GM12878 (cell line): Measurements from ENCODE around the gene MAMLD1. TPM values are rescaled to one million over a fixed set of nuclear protein-coding genes. Genes with fewer than 3 reads are reported as not detected.

Source experiments
- ATAC-seq: fragments of 200-7000 bp; cut with Tn5 transposase; 3 replicates; pipeline ENCODE4 v1.9.1; 2020; ENCODE audit warnings: mild to moderate bottlenecking, moderate library complexity
- BruUV-seq: library from RNA; stranded (reverse); fragments of 400-500 nt; replicated peaks from 2 replicates; lab custom pipeline; 2021; lab: Mats Ljungman, UMichigan
- CTCF ChIA-PET: fragments of 300-600 bp; sonication (Branson Sonifier 250); formaldehyde crosslinking; extraction: SDS; loops from one replicate; lab custom pipeline; 2021; ENCODE audit warnings: inconsistent platforms; lab: Yijun Ruan, JAX
- POLR2A ChIA-PET: fragments of 350-600 bp; formaldehyde crosslinking; extraction: SDS; loops from one replicate; lab custom pipeline; 2021; ENCODE audit warnings: inconsistent platforms; lab: Charles Lee
- RAD21 ChIA-PET: fragments of 300-600 bp; sonication (Branson Sonifier 250); formaldehyde crosslinking; loops from one replicate; lab custom pipeline; 2023; ENCODE audit warnings: antibody characterized with exemption; ENCODE audit not compliant: unreplicated experiment; lab: Charles Lee
- SMC1A ChIA-PET: fragments of 300-600 bp; sonication (Branson Sonifier 250); formaldehyde crosslinking; loops from one replicate; lab custom pipeline; 2023; ENCODE audit not compliant: unreplicated experiment, uncharacterized antibody; lab: Charles Lee
- DNase-seq: peaks from one replicate; pipeline ENCODE4 v3.0.0-alpha.2; 2011; ENCODE audit warnings: low read depth, low spot score
- FAIRE-seq: peaks from 3 replicates; lab custom pipeline; 2011; peaks lifted over from hg19 to GRCh38; lab: Jason Lieb, UNC
- H2AFZ ChIP-seq: 2 replicates; pipeline ENCODE4 v1.6.0; 2011; ENCODE audit warnings: low read depth, low read length, control low read depth; ENCODE audit not compliant: control insufficient read depth
- H3K27ac ChIP-seq: 2 replicates; pipeline ENCODE4 v1.5.1; 2011; ENCODE audit warnings: control low read depth; ENCODE audit not compliant: control insufficient read depth, insufficient read depth
- H3K27me3 ChIP-seq, 2 experiments: replicated peaks in 1 of 2; 2 replicates each; pipeline versions ENCODE4 v1.6.0 to v1.6.1; 2011; ENCODE audit warnings: low read length in 1 of 2; ENCODE audit not compliant: control insufficient read depth in 2 of 2, insufficient read depth in 2 of 2
- H3K36me3 ChIP-seq, 2 experiments: 2 replicates each; pipeline ENCODE4 v1.5.1; 2011; ENCODE audit warnings: low read length in 1 of 2; ENCODE audit not compliant: control insufficient read depth in 2 of 2, insufficient read depth in 2 of 2
- H3K4me1 ChIP-seq: 2 replicates; pipeline ENCODE4 v1.6.1; 2011; ENCODE audit warnings: mild to moderate bottlenecking, low read length, moderate library complexity, mixed read lengths; ENCODE audit not compliant: control insufficient read depth, insufficient read depth
- H3K4me2 ChIP-seq: 2 replicates; pipeline ENCODE4 v1.6.0; 2011; ENCODE audit warnings: control low read depth; ENCODE audit not compliant: control insufficient read depth, insufficient read depth
- H3K4me3 ChIP-seq: fragments of 200-600 bp; sonication (generic); 2 replicates; pipeline ENCODE4 v1.5.1; 2016
- H3K79me2 ChIP-seq: 2 replicates; pipeline ENCODE4 v1.6.0; 2011; ENCODE audit warnings: low read length; ENCODE audit not compliant: control insufficient read depth, insufficient read depth
- H3K9ac ChIP-seq: 2 replicates; pipeline ENCODE4 v1.8.0; 2011; ENCODE audit warnings: low read length, control low read depth, mixed read lengths; ENCODE audit not compliant: control insufficient read depth, insufficient read depth
- H3K9me3 ChIP-seq: replicated peaks from 3 replicates; pipeline ENCODE4 v1.5.1; 2011; ENCODE audit warnings: mild to moderate bottlenecking, low read length; ENCODE audit not compliant: control insufficient read depth, insufficient read depth
- H4K20me1 ChIP-seq: 2 replicates; pipeline ENCODE4 v1.6.0; 2011; ENCODE audit not compliant: control insufficient read depth, insufficient read depth
- BACH1 ChIP-seq: fragments of 450-650 bp; IDR thresholded peaks from 2 replicates; pipeline ENCODE4 v1.6.1; 2017; ENCODE audit warnings: mild to moderate bottlenecking, borderline replicate concordance
- CREB1 ChIP-seq: IDR thresholded peaks from 2 replicates; pipeline ENCODE4 v1.6.1; 2012; ENCODE audit warnings: low read depth, mild to moderate bottlenecking, inconsistent platforms
- IKZF2 ChIP-seq, 2 experiments: fragments of 450-650 bp; IDR thresholded peaks; 2 replicates each; pipeline ENCODE4 v1.6.1; 2017; ENCODE audit warnings: mild to moderate bottlenecking in 2 of 2, moderate library complexity in 2 of 2
- JUNB ChIP-seq: IDR thresholded peaks from 2 replicates; pipeline ENCODE4 v1.6.1; 2016; ENCODE audit warnings: antibody characterized with exemption, mild to moderate bottlenecking
- PAX5 ChIP-seq: IDR thresholded peaks from 2 replicates; pipeline ENCODE4 v1.6.1; 2011; ENCODE audit warnings: low read depth, low read length, borderline replicate concordance
- WGBS: methylation state at CpG from one replicate; pipeline ENCODE4 v1.1.6; 2016; ENCODE audit warnings: low lambda C conversion rate; ENCODE audit not compliant: insufficient replicate concordance, insufficient coverage; ENCODE audit errors: missing lambda C conversion rate; 5-methylcytosine and 5-hydroxymethylcytosine counted together
- in situ Hi-C: fragments of 300-500 bp; cut with MboI; formaldehyde crosslinking; loops from 9 replicates; pipeline ENCODE4 v1.14.3; 2018; ENCODE audit warnings: mixed read lengths
- intact Hi-C: fragments of 100-400 bp; cut with micrococcal nuclease; formaldehyde crosslinking; loops from one replicate; pipeline ENCODE4 v1.14.2; 2022; ENCODE audit not compliant: unreplicated experiment
- polyA plus RNA-seq, 11 experiments: library from polyadenylated mRNA; depleted of rRNA in 4 of 11; unstranded in 6 of 11; stranded (reverse) in 5 of 11; fragments of >200 nt; fragmentation: Nextera tagmentation in 4 of 11; fragmentation: Illumina TruSeq in 1 of 11; extraction: Ambion mirVana in 4 of 11; extraction: Trizol in 1 of 11; gene quantifications; 1 replicate in 1 of 11; 2 replicates in 10 of 11; pipeline versions ENCODE4 v1.2.1 to v1.2.3, GENCODE V29; 2011 to 2016; ENCODE audit warnings: inconsistent platforms in 2 of 11, missing spikeins in 2 of 11, low read depth in 1 of 11
- total RNA-seq, 4 experiments: library from RNA; depleted of rRNA in 3 of 4; stranded (reverse); fragments of >200 nt in 3 of 4; fragmentation: Illumina TruSeq in 1 of 4; extraction: Trizol in 1 of 4; gene quantifications; 2 replicates each; pipeline versions ENCODE4 v1.2.1 to v1.2.3, GENCODE V29; 2013 to 2021
- TF ChIP-seq, protein P1 (sequence below): IDR thresholded peaks from 2 replicates; pipeline ENCODE4 v1.6.1; 2012; ENCODE audit warnings: improper control_type of control experiment, low read depth, low read length; ENCODE audit not compliant: insufficient replicate concordance
- TF ChIP-seq, protein P2 (sequence below): fragments of 450-650 bp; IDR thresholded peaks from 2 replicates; pipeline ENCODE4 v1.6.1; 2018; ENCODE audit warnings: borderline replicate concordance, mild to moderate bottlenecking; ENCODE audit not compliant: partially characterized antibody
- TF ChIP-seq, protein P3 (sequence below): fragments of 450-650 bp; IDR thresholded peaks from 2 replicates; pipeline ENCODE4 v1.6.1; 2016; ENCODE audit warnings: mild to moderate bottlenecking

MAMLD1 gene
- total and polyA plus RNA-seq, 10 of the 15 experiments (the other 5 are each of a cell fraction or from before 2014, with no cell fraction given), result 0.03 to 0.05 TPM; not detected in 8

GRCh38 chrX:150478496-150479492, 115.7 kb downstream of the MAMLD1 start (continued):
- TF ChIP-seq, protein P1, sequence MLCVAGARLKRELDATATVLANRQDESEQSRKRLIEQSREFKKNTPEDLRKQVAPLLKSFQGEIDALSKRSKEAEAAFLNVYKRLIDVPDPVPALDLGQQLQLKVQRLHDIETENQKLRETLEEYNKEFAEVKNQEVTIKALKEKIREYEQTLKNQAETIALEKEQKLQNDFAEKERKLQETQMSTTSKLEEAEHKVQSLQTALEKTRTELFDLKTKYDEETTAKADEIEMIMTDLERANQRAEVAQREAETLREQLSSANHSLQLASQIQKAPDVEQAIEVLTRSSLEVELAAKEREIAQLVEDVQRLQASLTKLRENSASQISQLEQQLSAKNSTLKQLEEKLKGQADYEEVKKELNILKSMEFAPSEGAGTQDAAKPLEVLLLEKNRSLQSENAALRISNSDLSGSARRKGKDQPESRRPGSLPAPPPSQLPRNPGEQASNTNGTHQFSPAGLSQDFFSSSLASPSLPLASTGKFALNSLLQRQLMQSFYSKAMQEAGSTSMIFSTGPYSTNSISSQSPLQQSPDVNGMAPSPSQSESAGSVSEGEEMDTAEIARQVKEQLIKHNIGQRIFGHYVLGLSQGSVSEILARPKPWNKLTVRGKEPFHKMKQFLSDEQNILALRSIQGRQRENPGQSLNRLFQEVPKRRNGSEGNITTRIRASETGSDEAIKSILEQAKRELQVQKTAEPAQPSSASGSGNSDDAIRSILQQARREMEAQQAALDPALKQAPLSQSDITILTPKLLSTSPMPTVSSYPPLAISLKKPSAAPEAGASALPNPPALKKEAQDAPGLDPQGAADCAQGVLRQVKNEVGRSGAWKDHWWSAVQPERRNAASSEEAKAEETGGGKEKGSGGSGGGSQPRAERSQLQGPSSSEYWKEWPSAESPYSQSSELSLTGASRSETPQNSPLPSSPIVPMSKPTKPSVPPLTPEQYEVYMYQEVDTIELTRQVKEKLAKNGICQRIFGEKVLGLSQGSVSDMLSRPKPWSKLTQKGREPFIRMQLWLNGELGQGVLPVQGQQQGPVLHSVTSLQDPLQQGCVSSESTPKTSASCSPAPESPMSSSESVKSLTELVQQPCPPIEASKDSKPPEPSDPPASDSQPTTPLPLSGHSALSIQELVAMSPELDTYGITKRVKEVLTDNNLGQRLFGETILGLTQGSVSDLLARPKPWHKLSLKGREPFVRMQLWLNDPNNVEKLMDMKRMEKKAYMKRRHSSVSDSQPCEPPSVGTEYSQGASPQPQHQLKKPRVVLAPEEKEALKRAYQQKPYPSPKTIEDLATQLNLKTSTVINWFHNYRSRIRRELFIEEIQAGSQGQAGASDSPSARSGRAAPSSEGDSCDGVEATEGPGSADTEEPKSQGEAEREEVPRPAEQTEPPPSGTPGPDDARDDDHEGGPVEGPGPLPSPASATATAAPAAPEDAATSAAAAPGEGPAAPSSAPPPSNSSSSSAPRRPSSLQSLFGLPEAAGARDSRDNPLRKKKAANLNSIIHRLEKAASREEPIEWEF, result peak; percentile 68
- no peak for TF ChIP-seq BACH1

- Histone ChIP-seq H3K4me3 (no peak overlapping the region), H3K36me3 (no peaks in the 10 kb centered on the region), H3K4me2 (no peak overlapping the region), H3K4me1 (peaks cover 6% of the 10 kb centered on the region), H4K20me1 (no peaks in the 10 kb centered on the region), H3K27ac (no peak overlapping the region), H3K27me3 (peaks cover 0 to 1% of the 10 kb centered on the region in 2 experiments; a peak in 1 of 4 replicates), H3K9ac (no peak overlapping the region), H3K79me2 (no peaks in the 10 kb centered on the region), H2AFZ (no peak overlapping the region), H3K9me3 (no peaks in the 10 kb centered on the region)
- in situ Hi-C loops, result loop anchor here (25.0 kb wide), 1 partner anchor 520 kb away; no protein-coding TSS in a partner anchor
- BruUV-seq, result no TSS peak
- intact Hi-C loops, result no loop called here
- no peak for FAIRE-seq
- ChIA-PET RAD21 (interaction anchor here (1.0 kb wide), 1 partner anchor 33 kb away, joined by 3 read pairs; no protein-coding TSS in a partner anchor), CTCF (interaction anchor here (1.2 kb wide), 1 partner anchor 33 kb away, joined by 3 read pairs; no protein-coding TSS in a partner anchor), POLR2A (interaction anchor here (1.0 kb wide), 1 partner anchor 399 kb away, joined by 7 read pairs; no protein-coding TSS in a partner anchor), SMC1A (interaction anchor here (0.7 to 1.3 kb wide), 3 partner anchors 33 to 104 kb away, joined by 3 to 4 read pairs (median 3); no protein-coding TSS in a partner anchor)
- TF ChIP-seq, protein P2, sequence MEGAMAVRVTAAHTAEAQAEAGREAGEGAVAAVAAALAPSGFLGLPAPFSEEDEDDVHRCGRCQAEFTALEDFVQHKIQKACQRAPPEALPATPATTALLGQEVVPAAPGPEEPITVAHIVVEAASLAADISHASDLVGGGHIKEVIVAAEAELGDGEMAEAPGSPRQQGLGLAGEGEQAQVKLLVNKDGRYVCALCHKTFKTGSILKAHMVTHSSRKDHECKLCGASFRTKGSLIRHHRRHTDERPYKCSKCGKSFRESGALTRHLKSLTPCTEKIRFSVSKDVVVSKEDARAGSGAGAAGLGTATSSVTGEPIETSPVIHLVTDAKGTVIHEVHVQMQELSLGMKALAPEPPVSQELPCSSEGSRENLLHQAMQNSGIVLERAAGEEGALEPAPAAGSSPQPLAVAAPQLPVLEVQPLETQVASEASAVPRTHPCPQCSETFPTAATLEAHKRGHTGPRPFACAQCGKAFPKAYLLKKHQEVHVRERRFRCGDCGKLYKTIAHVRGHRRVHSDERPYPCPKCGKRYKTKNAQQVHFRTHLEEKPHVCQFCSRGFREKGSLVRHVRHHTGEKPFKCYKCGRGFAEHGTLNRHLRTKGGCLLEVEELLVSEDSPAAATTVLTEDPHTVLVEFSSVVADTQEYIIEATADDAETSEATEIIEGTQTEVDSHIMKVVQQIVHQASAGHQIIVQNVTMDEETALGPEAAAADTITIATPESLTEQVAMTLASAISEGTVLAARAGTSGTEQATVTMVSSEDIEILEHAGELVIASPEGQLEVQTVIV, result no peak
- TF ChIP-seq JUNB (peak; percentile 47; the same call in 1 of the 2 replicates), CREB1 (no peak), IKZF2 (IDR thresholded peaks at IDR 0.05) (peak; percentile 19 to 28; a peak in 2 of 4 replicates), PAX5 (0 out of 2 replicates have a peak, but pooled peaks have one; percentile 22)
- TF ChIP-seq, protein P3, sequence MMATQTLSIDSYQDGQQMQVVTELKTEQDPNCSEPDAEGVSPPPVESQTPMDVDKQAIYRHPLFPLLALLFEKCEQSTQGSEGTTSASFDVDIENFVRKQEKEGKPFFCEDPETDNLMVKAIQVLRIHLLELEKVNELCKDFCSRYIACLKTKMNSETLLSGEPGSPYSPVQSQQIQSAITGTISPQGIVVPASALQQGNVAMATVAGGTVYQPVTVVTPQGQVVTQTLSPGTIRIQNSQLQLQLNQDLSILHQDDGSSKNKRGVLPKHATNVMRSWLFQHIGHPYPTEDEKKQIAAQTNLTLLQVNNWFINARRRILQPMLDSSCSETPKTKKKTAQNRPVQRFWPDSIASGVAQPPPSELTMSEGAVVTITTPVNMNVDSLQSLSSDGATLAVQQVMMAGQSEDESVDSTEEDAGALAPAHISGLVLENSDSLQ, result peak; percentile 70
- no peak for DNase-seq
- peak; percentile 75 for ATAC-seq
- 3% methylated on average over 6 of the region's 6 CpGs for WGBS
These were observed 119.6 kb downstream of the MAMLD1 start for GRCh38 chrX:150482537-150483206.
